Calu3 (cell line): ENCODE measurements around the gene RALGAPB. TPM values are rescaled to one million over a fixed set of nuclear protein-coding genes. Genes with fewer than 3 reads are reported as not detected.

Experiments used
- BruUV-seq: library from RNA; stranded (reverse); fragments of 400-500 nt; replicated peaks from 2 replicates; lab custom pipeline; 2021; lab: Mats Ljungman, UMichigan
- CTCF ChIA-PET: fragments of 300-600 bp; sonication (Branson Sonifier 250); formaldehyde crosslinking; loops from one replicate; lab custom pipeline; 2022; ENCODE audit warnings: antibody characterized with exemption; lab: Charles Lee
- DNase-seq: peaks from one replicate; pipeline ENCODE4 v3.0.0; 2022
- H3K27ac Mint-ChIP-seq: one replicate; pipeline ENCODE4 v1.8.0; 2022; ENCODE audit warnings: mixed read lengths; ENCODE audit not compliant: unreplicated experiment
- H3K27me3 Mint-ChIP-seq: one replicate; pipeline ENCODE4 v1.8.0; 2022; ENCODE audit warnings: mixed read lengths; ENCODE audit not compliant: unreplicated experiment
- H3K36me3 Mint-ChIP-seq: one replicate; pipeline ENCODE4 v1.8.0; 2022; ENCODE audit warnings: mild to moderate bottlenecking, moderate library complexity, mixed read lengths; ENCODE audit not compliant: insufficient read depth, unreplicated experiment
- H3K4me1 Mint-ChIP-seq: one replicate; pipeline ENCODE4 v1.8.0; 2022; ENCODE audit warnings: mild to moderate bottlenecking, low read depth, mixed read lengths; ENCODE audit not compliant: unreplicated experiment
- H3K4me3 Mint-ChIP-seq: one replicate; pipeline ENCODE4 v1.8.0; 2022; ENCODE audit warnings: mild to moderate bottlenecking, low read depth, moderate library complexity, mixed read lengths; ENCODE audit not compliant: unreplicated experiment
- H3K9me3 Mint-ChIP-seq: one replicate; pipeline ENCODE4 v1.8.0; 2022; ENCODE audit warnings: low read depth, mixed read lengths; ENCODE audit not compliant: unreplicated experiment
- intact Hi-C: fragments of 100-400 bp; cut with micrococcal nuclease; formaldehyde crosslinking; loops from one replicate; pipeline ENCODE4 v1.10.0; 2022; ENCODE audit not compliant: unreplicated experiment
- total RNA-seq: library from RNA; stranded (reverse); gene quantifications from 2 replicates; pipeline ENCODE4 v1.2.3, GENCODE V29; 2022
- TF ChIP-seq, protein P1 (sequence below): fragments of 200-600 bp; IDR thresholded peaks from one replicate; pipeline ENCODE4 v1.8.0; 2022; ENCODE audit warnings: antibody characterized with exemption; ENCODE audit not compliant: unreplicated experiment

RALGAPB gene
- total RNA-seq, 1 experiment from 2014 or later = 59.8 TPM

DNA sequence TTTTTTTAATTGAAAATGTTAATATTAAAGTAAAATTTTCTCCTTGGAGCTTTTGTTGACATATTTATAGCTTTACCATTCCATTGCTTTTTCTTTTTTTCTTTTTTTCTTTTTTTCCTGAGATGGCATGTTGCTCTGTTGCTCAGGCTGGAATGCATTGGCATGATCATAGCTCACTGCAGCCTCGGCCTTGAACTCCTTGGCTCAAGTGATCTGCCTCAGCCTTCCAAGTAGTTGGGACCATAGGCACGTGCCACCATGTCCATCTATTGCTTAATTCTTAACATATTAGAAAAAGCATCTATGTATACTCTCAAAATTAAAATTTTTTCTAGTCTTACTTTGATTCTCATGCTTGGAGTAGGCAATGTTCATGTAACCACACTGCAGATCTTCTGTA, 43.0 kb downstream of the RALGAPB start:
- TF ChIP-seq, protein P1, sequence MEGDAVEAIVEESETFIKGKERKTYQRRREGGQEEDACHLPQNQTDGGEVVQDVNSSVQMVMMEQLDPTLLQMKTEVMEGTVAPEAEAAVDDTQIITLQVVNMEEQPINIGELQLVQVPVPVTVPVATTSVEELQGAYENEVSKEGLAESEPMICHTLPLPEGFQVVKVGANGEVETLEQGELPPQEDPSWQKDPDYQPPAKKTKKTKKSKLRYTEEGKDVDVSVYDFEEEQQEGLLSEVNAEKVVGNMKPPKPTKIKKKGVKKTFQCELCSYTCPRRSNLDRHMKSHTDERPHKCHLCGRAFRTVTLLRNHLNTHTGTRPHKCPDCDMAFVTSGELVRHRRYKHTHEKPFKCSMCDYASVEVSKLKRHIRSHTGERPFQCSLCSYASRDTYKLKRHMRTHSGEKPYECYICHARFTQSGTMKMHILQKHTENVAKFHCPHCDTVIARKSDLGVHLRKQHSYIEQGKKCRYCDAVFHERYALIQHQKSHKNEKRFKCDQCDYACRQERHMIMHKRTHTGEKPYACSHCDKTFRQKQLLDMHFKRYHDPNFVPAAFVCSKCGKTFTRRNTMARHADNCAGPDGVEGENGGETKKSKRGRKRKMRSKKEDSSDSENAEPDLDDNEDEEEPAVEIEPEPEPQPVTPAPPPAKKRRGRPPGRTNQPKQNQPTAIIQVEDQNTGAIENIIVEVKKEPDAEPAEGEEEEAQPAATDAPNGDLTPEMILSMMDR = no peak
- Mint-ChIP-seq H3K27ac (no peak overlapping the region), H3K36me3 (peaks cover 10% of the 10 kb centered on the region), H3K4me3 (no peak overlapping the region), H3K27me3 (no peaks in the 10 kb centered on the region), H3K4me1 (no peaks in the 10 kb centered on the region), H3K9me3 (no peaks in the 10 kb centered on the region)
- CTCF ChIA-PET = interaction anchor here (0.6 to 2.3 kb wide), 2 partner anchors 36 to 43 kb away, joined by 3 to 6 read pairs; partner anchors contain the start of gene RALGAPB
- intact Hi-C loops = no loop called here
- BruUV-seq = no TSS peak
- DNase-seq = no peak

DNA sequence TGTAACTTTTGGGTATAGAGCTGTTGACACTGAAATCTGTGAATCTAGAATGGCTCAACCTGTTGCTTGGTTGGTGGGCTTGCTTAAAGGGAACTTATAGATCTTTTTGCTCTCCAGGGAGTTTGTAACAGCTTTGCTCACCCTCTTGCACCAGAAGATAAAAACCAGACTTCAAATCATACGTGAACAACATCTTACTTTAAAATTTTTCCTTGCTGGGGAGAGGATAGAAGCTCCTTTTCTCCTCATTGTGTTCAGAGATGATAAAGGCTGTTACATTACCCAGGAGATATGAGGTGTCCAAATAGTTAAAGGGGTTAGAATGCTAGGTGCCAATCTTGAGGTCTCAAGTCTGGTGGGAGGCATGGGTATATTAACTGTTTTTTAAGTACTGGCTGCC, 46.8 kb downstream of the RALGAPB start:
- no peaks in the 10 kb centered on the region for H3K27me3 Mint-ChIP-seq
- H3K9me3 Mint-ChIP-seq = no peaks in the 10 kb centered on the region
- intact Hi-C loops = no loop called here
- peaks cover 22% of the 10 kb centered on the region for H3K36me3 Mint-ChIP-seq
- DNase-seq = no peak
- CTCF ChIA-PET = interaction anchor here (0.8 kb wide), 1 partner anchor 48 kb away, joined by 3 read pairs; no protein-coding TSS in a partner anchor
- no peak overlapping the region for H3K4me3 Mint-ChIP-seq
- H3K27ac Mint-ChIP-seq = no peak overlapping the region
- H3K4me1 Mint-ChIP-seq = no peaks in the 10 kb centered on the region
- BruUV-seq = no TSS peak
- TF ChIP-seq, protein P1 = no peak

- no peaks in the 10 kb centered on the region for H3K9me3 Mint-ChIP-seq
- BruUV-seq = no TSS peak
- CTCF ChIA-PET = no interaction called here
- H3K36me3 Mint-ChIP-seq = peaks cover 27% of the 10 kb centered on the region
- H3K4me1 Mint-ChIP-seq = no peaks in the 10 kb centered on the region
- intact Hi-C loops = no loop called here
- TF ChIP-seq, protein P1 = no peak
- no peak overlapping the region for H3K27ac Mint-ChIP-seq
- H3K4me3 Mint-ChIP-seq = no peak overlapping the region
- no peak for DNase-seq
- no peaks in the 10 kb centered on the region for H3K27me3 Mint-ChIP-seq
Observed at GRCh38 chr20:38520261-38520660, 47.6 kb downstream of the RALGAPB start.

GRCh38 chr20:38523697-38524096, 51.1 kb downstream of the RALGAPB start:
- H3K9me3 Mint-ChIP-seq = no peaks in the 10 kb centered on the region
- TF ChIP-seq, protein P1 = no peak
- H3K36me3 Mint-ChIP-seq = peaks cover 32% of the 10 kb centered on the region
- H3K4me3 Mint-ChIP-seq = no peak overlapping the region
- CTCF ChIA-PET = no interaction called here
- intact Hi-C loops = no loop called here
- no peaks in the 10 kb centered on the region for H3K27me3 Mint-ChIP-seq
- no peak overlapping the region for H3K27ac Mint-ChIP-seq
- DNase-seq = no peak
- no TSS peak for BruUV-seq
- H3K4me1 Mint-ChIP-seq = no peaks in the 10 kb centered on the region
